Thyroid gland (tissue), 4 donors: ENCODE data around the gene SPATA7. TPM values are rescaled to one million over a fixed set of nuclear protein-coding genes. Genes with fewer than 3 reads are reported as not detected.
A peak's percentile ranks its signal among the peaks of the same experiment; 100 is the strongest.

ENCODE experiments used
- DNase-seq, 2 donors: peaks; one replicate each; pipeline ENCODE4 v3.0.0-alpha.2; 2019
- H3K27ac ChIP-seq, 3 donors: fragments of 200-600 bp; sonication (generic); 1 replicate in 2 of 3; 2 replicates in 1 of 3; pipeline ENCODE4 v1.5.1; 2016 to 2019; ENCODE audit warnings: mild to moderate bottlenecking in 1 of 3, moderate library complexity in 1 of 3
- H3K27me3 ChIP-seq: fragments of 200-600 bp; sonication (generic); one replicate; pipeline ENCODE4 v1.5.1; 2019
- H3K36me3 ChIP-seq, 2 donors: fragments of 200-600 bp; sonication (generic); one replicate each; pipeline ENCODE4 v1.5.1; 2016 to 2019
- H3K4me1 ChIP-seq, 2 donors: fragments of 200-600 bp; sonication (generic); one replicate each; pipeline ENCODE4 v1.5.1; 2017 to 2019
- H3K4me3 ChIP-seq, 3 donors: fragments of 200-600 bp; sonication (generic); replicated peaks in 1 of 3; 1 replicate in 2 of 3; 2 replicates in 1 of 3; pipeline ENCODE4 v1.5.1; 2016; ENCODE audit warnings: mild to moderate bottlenecking in 1 of 3
- H3K9me3 ChIP-seq: fragments of 200-600 bp; sonication (generic); one replicate; pipeline ENCODE4 v1.5.1; 2017
- CTCF ChIP-seq, 6 experiments: fragments of 200-600 bp in 3 of 6; fragments of 450-650 bp in 3 of 6; sonication (generic) in 3 of 6; IDR thresholded peaks; one replicate each; pipeline ENCODE4 v1.5.1; 2016 to 2019; ENCODE audit warnings: antibody characterized with exemption in 6 of 6, mild to moderate bottlenecking in 2 of 6, inconsistent platforms in 1 of 6, moderate library complexity in 1 of 6
- POLR2A ChIP-seq, 2 donors: fragments of 450-650 bp; IDR thresholded peaks; one replicate each; pipeline ENCODE4 v1.6.1; 2017; ENCODE audit warnings: antibody characterized with exemption in 2 of 2, mild to moderate bottlenecking in 2 of 2, moderate library complexity in 1 of 2
- WGBS, 2 donors: methylation state at CpG; one replicate each; pipeline ENCODE4 v1.1.5; 2017; 5-methylcytosine and 5-hydroxymethylcytosine counted together
- intact Hi-C: fragments of 100-400 bp; cut with DNase I; formaldehyde crosslinking; loops from one replicate; pipeline ENCODE4 v1.15.1; 2023
- total RNA-seq, 4 donors: library from RNA; depleted of rRNA; stranded (reverse); fragments of >200 nt; gene quantifications; one replicate each; pipeline ENCODE4 v1.2.3, GENCODE V29; 2016

SPATA7 gene
- total RNA-seq, 4 donors from 2014 or later = 51.0 to 57.6 (median 52.2) TPM

- peak in 1 of 2 donors; percentile 67 for TF ChIP-seq POLR2A (IDR thresholded peaks at IDR 0.05)
- no peak for TF ChIP-seq CTCF (IDR thresholded peaks at IDR 0.05)
- DNase-seq = peak in 1 of 2 donors; percentile 26
- Histone ChIP-seq H3K36me3 (peaks cover 14 to 17% of the 10 kb centered on the region in 2 donors), H3K4me3 (no peak overlapping the region), H3K27ac (peak overlapping the region; percentile 97 to 99 (median 97)), H3K4me1 (peaks cover 35 to 54% of the 10 kb centered on the region in 2 donors), H3K27me3 (no peaks in the 10 kb centered on the region), H3K9me3 (no peaks in the 10 kb centered on the region)
- 32 to 59% methylated on average over 1 of the region's 1 CpG for WGBS, 2 donors
- intact Hi-C loops = no loop called here
Measured at GRCh38 chr14:88473791-88474190, 88.3 kb downstream of the SPATA7 start.

- Histone ChIP-seq H3K27ac (peak overlapping the region in 2 of 3 donors; percentile 97), H3K4me1 (peaks cover 31 to 52% of the 10 kb centered on the region in 2 donors), H3K27me3 (no peaks in the 10 kb centered on the region), H3K36me3 (peaks cover 19 to 20% of the 10 kb centered on the region in 2 donors), H3K9me3 (no peaks in the 10 kb centered on the region), H3K4me3 (no peak overlapping the region)
- intact Hi-C loops = no loop called here
- TF ChIP-seq POLR2A (IDR thresholded peaks at IDR 0.05) = no peak
- TF ChIP-seq CTCF (IDR thresholded peaks at IDR 0.05) = no peak
- WGBS, 2 donors = 91 to 92% methylated on average over 7 of the region's 7 CpGs
- DNase-seq = no peak
Measured at GRCh38 chr14:88476214-88476774, 90.8 kb downstream of the SPATA7 start.

GRCh38 chr14:88476825-88477224, 91.4 kb downstream of the SPATA7 start:
- intact Hi-C loops = no loop called here
- 94 to 95% methylated on average over 2 of the region's 2 CpGs for WGBS, 2 donors

GRCh38 chr14:88477513-88478250, 92.2 kb downstream of the SPATA7 start:
- TF ChIP-seq CTCF (IDR thresholded peaks at IDR 0.05) (no peak), POLR2A (IDR thresholded peaks at IDR 0.05) (no peak)
- Histone ChIP-seq H3K9me3 (no peaks in the 10 kb centered on the region), H3K4me1 (peaks cover 43 to 52% of the 10 kb centered on the region in 2 donors), H3K27ac (peak overlapping the region in 2 of 3 donors; percentile 9 to 13), H3K27me3 (no peaks in the 10 kb centered on the region), H3K4me3 (no peak overlapping the region), H3K36me3 (peaks cover 16 to 19% of the 10 kb centered on the region in 2 donors)
- 89 to 98% methylated on average over 6 of the region's 6 CpGs for WGBS, 2 donors
- intact Hi-C loops = no loop called here
- no peak for DNase-seq

More at GRCh38 chr14:88476825-88477224, 91.4 kb downstream of the SPATA7 start:
- Histone ChIP-seq H3K4me3 (no peak overlapping the region), H3K4me1 (peaks cover 35 to 51% of the 10 kb centered on the region in 2 donors), H3K9me3 (no peaks in the 10 kb centered on the region), H3K27me3 (no peaks in the 10 kb centered on the region), H3K36me3 (peaks cover 16 to 19% of the 10 kb centered on the region in 2 donors), H3K27ac (peak overlapping the region in 2 of 3 donors; percentile 97)
- TF ChIP-seq POLR2A (IDR thresholded peaks at IDR 0.05) (no peak), CTCF (IDR thresholded peaks at IDR 0.05) (no peak)
- no peak for DNase-seq

GRCh38 chr14:88478931-88479330, 93.5 kb downstream of the SPATA7 start:
- no peaks in the 10 kb centered on the region for H3K9me3 ChIP-seq
- intact Hi-C loops = no loop called here
- H3K27me3 ChIP-seq = no peaks in the 10 kb centered on the region
- DNase-seq = no peak
- H3K4me1 ChIP-seq = peaks cover 44 to 54% of the 10 kb centered on the region in 2 donors
- peaks cover 16 to 19% of the 10 kb centered on the region in 2 donors for H3K36me3 ChIP-seq
- 97% methylated on average over 27 to 36 of the region's 36 CpGs for WGBS, 2 donors
- H3K4me3 ChIP-seq = no peak overlapping the region
- no peak overlapping the region for H3K27ac ChIP-seq
- TF ChIP-seq POLR2A (IDR thresholded peaks at IDR 0.05) = no peak
- no peak for TF ChIP-seq CTCF (IDR thresholded peaks at IDR 0.05)
